Cardiac muscle cell (in vitro differentiated cells and primary cell): ENCODE data around the gene RET. TPM values are rescaled to one million over a fixed set of nuclear protein-coding genes. Genes with fewer than 3 reads are reported as not detected.

ENCODE experiments used
- DNase-seq, 2 donors: peaks; one replicate each; pipeline versions ENCODE4 v3.0.0 to v3.0.0-alpha.2; 2010 to 2017; ENCODE audit warnings: low read depth in 1 of 2, low spot score in 1 of 2
- H3K27ac ChIP-seq: fragments of 200-600 bp; sonication (generic); 2 replicates; pipeline ENCODE4 v1.5.1; 2016
- H3K27me3 ChIP-seq: fragments of 200-600 bp; sonication (generic); 2 replicates; pipeline ENCODE4 v1.6.0; 2016; ENCODE audit warnings: control low read depth
- H3K36me3 ChIP-seq: fragments of 200-600 bp; sonication (generic); 2 replicates; pipeline ENCODE4 v1.5.1; 2016; ENCODE audit warnings: control low read depth
- H3K4me1 ChIP-seq: fragments of 200-600 bp; sonication (generic); 2 replicates; pipeline ENCODE4 v1.8.1; 2017; ENCODE audit warnings: low read depth, mild to moderate bottlenecking, mixed run types
- H3K4me3 ChIP-seq: fragments of 200-600 bp; sonication (generic); 2 replicates; pipeline ENCODE4 v1.5.1; 2016; ENCODE audit warnings: mild to moderate bottlenecking
- H3K9me3 ChIP-seq: fragments of 200-600 bp; sonication (generic); 2 replicates; pipeline ENCODE4 v1.5.1; 2017; ENCODE audit warnings: low read depth, mild to moderate bottlenecking, control low read depth
- polyA plus RNA-seq: library from polyadenylated mRNA; unstranded; fragments of >200 nt; fragmentation: Nextera tagmentation; extraction: Ambion mirVana; gene quantifications from 2 replicates; pipeline ENCODE4 v1.2.1, GENCODE V29; 2016
- total RNA-seq: library from RNA; depleted of rRNA; stranded (reverse); fragments of >200 nt; gene quantifications from 2 replicates; pipeline ENCODE4 v1.2.3, GENCODE V29; 2016
- TF ChIP-seq, protein P1 (sequence below): IDR thresholded peaks from 2 replicates; pipeline ENCODE4 v1.5.1; 2012; ENCODE audit warnings: low read depth, mild to moderate bottlenecking, low read length

Gene RET
- total and polyA plus RNA-seq, 2 experiments from 2014 or later: 0.09 TPM; not detected in 1

GRCh38 chr10:43122826-43123225 is 46.0 kb downstream of the RET start:
- no peaks in the 10 kb centered on the region for H3K36me3 ChIP-seq
- H3K27ac ChIP-seq: no peak overlapping the region
- H3K4me3 ChIP-seq: no peak overlapping the region
- no peaks in the 10 kb centered on the region for H3K9me3 ChIP-seq
- no peak for DNase-seq
- H3K4me1 ChIP-seq: no peaks in the 10 kb centered on the region
- TF ChIP-seq, protein P1, sequence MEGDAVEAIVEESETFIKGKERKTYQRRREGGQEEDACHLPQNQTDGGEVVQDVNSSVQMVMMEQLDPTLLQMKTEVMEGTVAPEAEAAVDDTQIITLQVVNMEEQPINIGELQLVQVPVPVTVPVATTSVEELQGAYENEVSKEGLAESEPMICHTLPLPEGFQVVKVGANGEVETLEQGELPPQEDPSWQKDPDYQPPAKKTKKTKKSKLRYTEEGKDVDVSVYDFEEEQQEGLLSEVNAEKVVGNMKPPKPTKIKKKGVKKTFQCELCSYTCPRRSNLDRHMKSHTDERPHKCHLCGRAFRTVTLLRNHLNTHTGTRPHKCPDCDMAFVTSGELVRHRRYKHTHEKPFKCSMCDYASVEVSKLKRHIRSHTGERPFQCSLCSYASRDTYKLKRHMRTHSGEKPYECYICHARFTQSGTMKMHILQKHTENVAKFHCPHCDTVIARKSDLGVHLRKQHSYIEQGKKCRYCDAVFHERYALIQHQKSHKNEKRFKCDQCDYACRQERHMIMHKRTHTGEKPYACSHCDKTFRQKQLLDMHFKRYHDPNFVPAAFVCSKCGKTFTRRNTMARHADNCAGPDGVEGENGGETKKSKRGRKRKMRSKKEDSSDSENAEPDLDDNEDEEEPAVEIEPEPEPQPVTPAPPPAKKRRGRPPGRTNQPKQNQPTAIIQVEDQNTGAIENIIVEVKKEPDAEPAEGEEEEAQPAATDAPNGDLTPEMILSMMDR: no peak
- no peaks in the 10 kb centered on the region for H3K27me3 ChIP-seq

- H3K9me3 ChIP-seq: no peaks in the 10 kb centered on the region
- H3K27me3 ChIP-seq: no peaks in the 10 kb centered on the region
- no peak for DNase-seq
- no peak overlapping the region for H3K27ac ChIP-seq
- H3K36me3 ChIP-seq: no peaks in the 10 kb centered on the region
- TF ChIP-seq, protein P1: no peak
- H3K4me3 ChIP-seq: no peak overlapping the region
- no peaks in the 10 kb centered on the region for H3K4me1 ChIP-seq
Measured at GRCh38 chr10:43123361-43124093, 46.7 kb downstream of the RET start.

GRCh38 chr10:43124094-43124521 is 47.2 kb downstream of the RET start:
- TF ChIP-seq, protein P1: no peak
- Histone ChIP-seq H3K36me3 (no peaks in the 10 kb centered on the region), H3K4me3 (no peak overlapping the region), H3K9me3 (no peaks in the 10 kb centered on the region), H3K27ac (no peak overlapping the region), H3K27me3 (no peaks in the 10 kb centered on the region), H3K4me1 (no peaks in the 10 kb centered on the region)
- no peak for DNase-seq

GRCh38 chr10:43124574-43125273 is 47.9 kb downstream of the RET start:
- Histone ChIP-seq H3K27me3 (no peaks in the 10 kb centered on the region), H3K9me3 (no peaks in the 10 kb centered on the region), H3K4me3 (no peak overlapping the region), H3K27ac (no peak overlapping the region), H3K36me3 (no peaks in the 10 kb centered on the region), H3K4me1 (no peaks in the 10 kb centered on the region)
- TF ChIP-seq, protein P1: no peak
- peak in 1 of 2 donors; percentile 10 for DNase-seq

- TF ChIP-seq, protein P1: no peak
- no peak for DNase-seq
- Histone ChIP-seq H3K27ac (no peak overlapping the region), H3K4me3 (no peak overlapping the region), H3K4me1 (no peaks in the 10 kb centered on the region), H3K36me3 (no peaks in the 10 kb centered on the region), H3K27me3 (no peaks in the 10 kb centered on the region), H3K9me3 (no peaks in the 10 kb centered on the region)
Measured at GRCh38 chr10:43125274-43125845, 48.5 kb downstream of the RET start.
